Measurements from ENCODE around the gene NPSR1.
"Not testable (repeated sequence)": the region's sequence is repeated elsewhere in the genome, so short reads cannot be mapped to it uniquely, and the experiment has no call there.

NPSR1 gene

DNA sequence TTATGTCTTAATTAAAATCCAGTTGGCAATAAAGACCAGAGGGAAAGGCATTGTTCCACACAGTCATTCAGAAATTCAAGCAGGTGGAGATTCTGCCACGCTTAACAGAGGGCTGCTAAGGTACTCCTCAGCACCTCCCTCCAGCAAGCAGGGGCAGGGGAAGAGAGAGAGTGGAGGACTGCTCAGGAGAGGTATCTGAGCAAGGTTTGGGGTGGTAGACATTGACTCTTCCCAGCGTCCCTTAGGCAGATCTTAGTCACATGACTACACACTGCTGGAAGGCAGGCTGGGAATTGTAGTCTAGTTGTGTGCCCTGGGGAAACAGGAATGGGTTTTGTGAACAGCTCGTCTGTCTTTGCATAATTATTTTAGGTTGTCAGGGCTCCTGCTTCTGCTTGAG is 181.6 kb downstream of the NPSR1 start:
- no peak for DNase-seq

DNA sequence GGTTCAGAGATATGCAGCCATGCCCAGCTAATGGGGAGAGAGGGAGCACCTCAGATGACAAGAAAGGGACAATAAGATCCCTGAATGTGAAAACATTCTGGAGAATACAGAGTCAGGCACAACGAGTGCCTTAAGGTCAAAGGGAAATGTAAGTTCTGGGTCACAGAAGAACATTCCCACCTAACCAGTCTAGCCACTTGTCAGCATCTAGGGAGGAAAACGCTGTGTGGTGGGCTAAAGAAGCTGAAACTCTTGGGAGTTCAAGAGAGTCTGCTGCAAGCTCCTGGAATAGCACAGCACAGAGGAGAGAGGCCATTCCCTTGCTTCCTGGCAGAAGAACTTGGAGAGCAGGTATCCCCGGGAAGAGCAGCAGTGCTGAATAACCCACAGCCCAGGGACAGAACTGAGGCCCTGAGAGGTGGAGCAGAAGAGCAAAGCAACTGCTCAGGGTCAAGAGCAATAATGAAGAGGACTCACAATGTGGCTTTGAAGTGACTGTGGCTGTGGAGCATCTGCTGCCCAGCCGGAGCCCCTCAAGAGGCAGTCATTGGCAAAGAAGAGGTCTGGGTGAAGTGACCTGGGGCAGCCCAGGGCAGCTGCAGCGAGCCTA is 182.3 kb downstream of the NPSR1 start:
- no peak for DNase-seq

DNA sequence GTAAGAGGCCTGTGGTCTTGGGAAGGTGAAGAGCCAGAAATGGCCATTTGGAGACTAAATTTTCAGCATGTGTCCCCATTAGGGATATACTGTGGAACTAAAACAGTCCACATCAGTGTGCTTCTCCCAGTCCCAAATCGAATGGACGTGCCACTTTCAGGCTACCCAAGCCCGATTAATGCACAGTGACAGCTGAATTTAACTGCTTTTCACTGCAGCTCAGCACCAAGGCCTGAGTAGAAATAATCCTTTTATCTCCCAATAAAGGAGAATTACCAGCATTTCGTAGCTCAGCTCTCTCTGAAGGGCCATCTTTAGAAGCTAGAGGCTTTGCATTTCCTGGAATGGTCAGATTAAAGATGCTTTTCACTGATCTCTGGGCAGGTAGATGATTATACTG is 183.3 kb downstream of the NPSR1 start:
- DNase-seq: no peak

DNA sequence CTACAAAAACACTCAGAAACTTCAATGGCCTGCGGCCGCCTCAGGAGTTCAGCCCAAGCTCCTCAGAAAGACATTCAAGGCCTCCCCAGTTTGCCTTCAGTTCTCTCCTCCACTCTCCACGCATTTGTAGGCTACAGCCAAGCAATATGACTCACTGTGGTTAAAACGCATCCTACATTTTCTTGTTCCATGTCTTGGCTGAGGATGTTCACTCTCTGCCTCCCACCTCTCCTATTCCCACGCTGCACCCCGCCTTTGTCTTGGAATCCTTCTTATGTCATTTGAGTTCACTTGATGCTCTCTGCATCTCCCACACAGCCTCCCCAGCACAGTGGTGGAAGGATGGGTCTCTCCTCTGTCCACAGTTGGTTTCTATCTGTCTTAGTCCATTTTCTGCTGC is 184.8 kb downstream of the NPSR1 start:
- no peak for DNase-seq

DNA sequence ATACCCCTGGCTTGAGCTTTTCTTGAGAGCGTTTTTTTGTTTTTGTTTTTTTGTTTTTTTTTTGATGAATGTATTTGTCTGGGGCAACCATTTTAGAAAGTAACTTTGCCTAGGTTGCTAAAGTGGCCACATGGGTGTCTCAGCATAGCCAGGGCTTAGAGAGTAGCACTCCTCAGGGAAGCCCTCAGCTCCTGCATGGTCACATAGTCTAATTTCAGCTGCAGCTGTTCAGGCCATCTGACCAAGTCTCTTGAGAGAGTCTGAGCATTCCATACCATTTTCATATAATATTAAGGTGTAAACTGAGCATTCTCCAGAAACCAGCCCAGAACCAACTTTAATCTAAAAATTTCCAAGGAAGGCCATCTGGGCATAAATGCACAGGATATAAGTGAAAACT is 186.4 kb downstream of the NPSR1 start:
- DNase-seq: no peak

DNA sequence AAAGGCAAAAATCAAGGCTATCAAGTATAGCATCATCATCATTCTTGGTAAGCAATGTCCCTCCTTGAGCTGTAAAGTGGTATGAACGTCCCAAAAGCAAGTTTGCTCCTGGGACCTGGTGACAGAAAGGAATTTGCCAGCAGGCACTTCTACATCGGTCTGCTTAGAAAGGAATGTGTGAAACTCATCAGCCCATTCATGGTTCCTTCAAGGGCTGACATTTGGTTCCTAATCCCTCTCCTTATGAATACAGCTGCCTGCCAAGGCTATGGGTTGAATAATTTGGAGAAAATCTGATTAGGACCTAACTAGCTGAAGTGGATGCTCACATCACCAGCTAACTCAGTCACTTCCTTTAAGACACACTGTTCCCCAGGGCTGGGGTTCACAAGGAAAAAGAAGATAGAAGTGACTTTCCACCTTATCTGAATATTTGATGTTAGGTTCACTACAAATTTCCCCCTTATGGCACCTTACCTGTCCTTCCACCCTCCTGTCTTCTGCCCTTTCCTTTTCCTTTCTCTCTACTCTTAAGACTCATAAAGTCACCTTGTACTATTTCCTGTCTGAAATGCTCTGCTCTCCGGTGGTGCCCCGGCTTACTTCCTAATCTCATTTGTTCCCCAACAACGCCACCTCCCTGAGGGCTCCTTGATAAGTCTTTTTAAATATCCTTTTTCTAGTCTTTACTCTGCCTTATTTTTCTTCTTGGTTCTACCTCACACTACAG is 187.1 kb downstream of the NPSR1 start:
- no peak for DNase-seq

DNA sequence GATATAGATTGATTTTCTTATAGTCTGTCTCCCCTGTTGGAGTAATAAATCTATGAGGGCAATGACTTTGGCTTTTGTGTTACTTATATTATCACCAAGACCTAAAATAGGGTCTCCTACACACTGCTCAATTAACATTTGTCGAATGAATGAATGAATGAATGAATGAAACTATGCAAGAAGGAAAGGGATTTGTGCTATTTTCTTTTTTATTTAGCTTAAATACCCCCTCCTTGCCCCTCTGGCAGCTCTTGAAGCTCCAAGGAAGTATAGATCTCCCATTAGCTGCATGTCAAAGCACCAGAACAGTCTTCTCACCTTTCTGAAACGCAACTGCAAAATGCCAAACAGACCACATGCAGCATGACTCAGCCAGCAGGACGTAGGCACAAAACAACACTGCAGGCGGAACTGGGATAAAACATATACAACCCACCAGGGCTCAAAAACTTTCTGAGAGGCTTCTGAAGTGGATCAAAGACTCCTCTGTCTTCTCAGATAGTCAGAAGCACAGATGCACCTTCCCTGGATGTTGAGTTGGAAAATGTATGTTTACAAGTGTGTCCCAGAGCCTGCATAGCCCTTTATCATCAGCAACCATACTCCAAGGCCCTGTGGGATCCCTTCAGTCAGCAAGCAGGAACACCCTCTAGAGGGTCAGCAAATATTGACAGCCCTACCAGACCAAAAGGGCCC is 187.8 kb downstream of the NPSR1 start:
- DNase-seq: no peak

DNA sequence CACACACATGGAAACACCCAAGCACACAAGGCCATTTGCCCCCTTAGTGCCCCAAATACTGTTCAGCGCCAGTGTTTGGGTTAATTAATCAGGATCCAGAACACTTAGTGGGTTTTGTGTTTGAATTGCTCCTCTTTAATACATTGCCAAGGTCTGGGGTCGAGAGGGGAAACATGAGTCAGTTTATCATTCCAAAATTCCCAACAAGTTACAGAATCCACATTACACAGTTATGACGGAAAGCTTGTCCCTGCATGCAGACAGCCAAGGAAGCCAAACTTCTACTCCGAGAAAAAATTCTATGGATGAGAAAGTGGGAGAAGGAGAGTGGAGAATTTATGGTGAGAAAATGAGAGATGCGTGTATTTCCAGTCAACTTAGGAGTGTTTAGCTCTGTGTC is 189.0 kb downstream of the NPSR1 start:
- DNase-seq: no peak

DNA sequence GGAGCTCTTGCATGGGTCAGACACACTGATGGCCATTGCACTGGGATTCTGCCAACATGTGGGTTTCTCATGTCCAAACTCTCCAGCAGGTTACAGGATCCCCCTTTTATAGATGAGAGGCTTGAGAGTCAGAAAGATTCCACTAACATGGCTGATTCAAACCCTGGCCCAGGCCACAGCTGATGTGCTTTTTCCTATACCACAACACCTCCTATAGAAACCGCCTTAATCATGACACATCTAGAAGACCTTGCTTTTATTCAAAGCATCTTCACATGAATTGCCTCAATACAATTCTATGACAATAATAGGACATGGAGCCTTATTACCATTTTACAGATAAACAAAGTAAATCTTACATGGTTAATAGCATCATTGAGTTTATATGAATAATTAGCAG is 190.7 kb downstream of the NPSR1 start:
- DNase-seq: no peak

DNA sequence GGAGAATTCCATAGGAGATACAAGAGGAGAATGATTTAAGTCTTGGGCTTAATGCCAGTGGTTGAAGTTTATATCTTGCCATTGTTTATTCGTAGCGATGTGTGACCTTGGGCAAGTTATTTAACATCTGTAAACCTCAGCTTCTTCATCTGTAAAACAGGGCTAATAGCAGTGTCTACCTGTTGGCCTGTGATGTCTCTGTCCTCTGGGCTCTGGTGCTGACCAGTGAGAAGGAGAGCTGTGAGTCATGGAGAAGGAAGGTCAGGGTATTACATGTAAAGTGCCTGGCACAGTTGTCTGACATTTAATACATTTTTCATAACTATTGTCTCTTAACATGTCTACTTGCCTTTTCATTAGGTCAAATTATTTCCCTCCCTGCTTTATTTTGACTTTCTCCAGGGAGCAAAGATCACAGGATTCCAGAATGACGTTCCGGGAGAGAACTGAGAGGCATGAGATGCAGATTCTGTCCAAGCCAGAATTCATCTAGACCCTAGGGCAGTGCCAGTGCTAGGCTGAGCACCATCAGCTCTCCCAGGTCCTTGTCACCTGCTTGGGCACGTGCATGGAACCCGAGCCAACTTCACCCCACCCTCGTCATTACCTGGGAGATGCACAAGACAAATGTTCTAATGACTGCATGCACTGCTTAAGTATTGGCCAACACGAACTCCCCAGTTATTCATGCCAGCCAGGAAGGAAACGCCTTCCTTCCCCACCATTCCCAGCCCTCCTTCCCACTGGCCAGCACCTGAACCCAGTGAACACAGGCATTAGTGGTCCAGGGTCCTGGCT is 191.3 kb downstream of the NPSR1 start:
- DNase-seq: no peak

DNA sequence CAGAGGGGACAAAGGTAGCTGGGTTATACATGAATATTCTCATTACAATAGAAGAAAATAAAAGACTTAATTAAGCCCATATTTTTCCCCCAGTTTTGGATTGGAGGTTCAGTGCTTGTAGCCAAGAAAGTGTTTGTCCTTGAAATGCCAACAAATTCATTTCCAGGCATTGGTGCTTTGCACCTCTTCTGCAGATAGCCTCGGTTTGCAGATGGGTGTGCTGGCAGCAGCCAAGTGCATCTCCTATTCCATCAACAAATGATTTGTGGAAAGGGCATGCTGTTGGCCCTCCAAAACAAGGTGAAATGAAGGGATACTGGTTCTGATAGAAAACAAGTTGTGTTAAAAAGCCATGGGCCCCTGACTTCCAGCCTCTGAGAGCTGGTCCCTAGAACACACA is 192.0 kb downstream of the NPSR1 start:
- DNase-seq: no peak

DNA sequence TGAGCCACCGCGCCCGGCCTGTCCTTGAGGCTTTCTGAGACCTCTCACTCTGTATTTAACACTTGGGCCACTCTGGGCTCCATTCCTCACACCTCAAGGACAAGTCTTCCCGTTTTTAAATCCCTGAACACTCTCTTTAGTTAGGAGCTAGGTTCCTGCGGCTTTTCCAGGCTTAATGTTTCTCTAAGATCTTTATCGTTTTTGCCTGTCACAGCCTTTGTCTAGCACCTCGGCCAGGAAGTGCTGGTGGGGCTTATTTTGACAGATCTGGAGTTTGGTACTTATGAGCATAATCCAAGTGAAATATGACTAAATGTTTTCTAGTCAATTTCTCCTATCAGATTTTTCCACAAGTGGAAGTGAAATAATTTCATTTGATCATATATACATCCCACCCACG is 192.7 kb downstream of the NPSR1 start:
- no peak for DNase-seq

DNA sequence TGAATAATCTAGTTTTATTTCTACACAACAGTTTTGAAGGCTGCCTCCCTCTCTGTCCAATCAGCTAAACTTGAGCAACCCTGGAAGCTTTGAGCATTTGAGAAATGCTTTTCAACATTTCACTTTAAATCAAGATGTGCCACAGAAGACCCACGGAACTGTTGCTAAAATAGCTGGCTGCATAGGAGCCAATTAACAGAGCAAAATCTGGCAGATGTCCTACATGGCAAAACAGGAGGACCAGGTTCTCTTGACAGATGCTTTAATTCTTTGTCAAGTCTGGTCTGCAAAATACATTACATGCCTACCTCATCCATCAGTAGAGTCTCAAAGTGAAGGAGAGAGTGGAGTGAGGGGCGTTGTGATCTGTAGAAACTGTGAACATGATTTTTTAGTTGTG is 193.4 kb downstream of the NPSR1 start:
- no peak for DNase-seq

DNA sequence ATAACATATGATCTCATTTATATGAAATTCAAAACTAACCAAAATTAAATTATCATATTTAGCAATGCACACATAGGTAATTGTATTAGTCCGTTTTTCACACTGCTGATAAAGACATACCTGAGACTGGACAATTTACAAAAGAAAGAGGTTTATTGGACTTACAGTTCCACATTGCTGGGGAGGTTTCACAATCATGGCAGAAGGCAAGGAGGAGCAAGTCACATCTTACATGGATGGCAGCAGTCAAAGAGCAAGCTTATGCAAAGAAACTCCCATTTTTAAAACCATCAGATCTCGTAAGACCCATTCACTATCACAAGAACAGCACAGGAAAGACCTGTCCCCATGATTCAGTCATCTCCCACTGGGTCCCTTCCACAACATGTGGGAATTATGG is 200.4 kb downstream of the NPSR1 start:
- not testable (repeated sequence) for DNase-seq

DNA sequence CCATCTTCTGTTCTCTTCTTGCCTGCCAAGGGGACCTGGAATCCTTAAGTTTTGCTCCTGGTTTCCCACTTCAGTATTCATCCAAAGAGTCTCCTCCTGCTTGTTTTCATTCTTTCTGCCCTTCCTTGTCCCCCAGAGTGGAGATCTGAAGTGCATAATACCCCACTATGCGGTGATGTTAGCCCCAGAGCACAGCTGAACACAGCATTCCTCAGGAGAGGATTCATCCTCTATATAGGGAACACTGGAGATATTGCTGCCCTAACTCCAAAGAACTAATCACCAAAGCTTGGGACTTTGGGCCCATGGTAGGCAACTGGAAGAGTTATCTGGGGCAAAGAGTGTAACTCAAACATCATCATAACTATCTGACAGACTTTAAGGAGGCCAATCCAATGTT is 201.3 kb downstream of the NPSR1 start:
- DNase-seq: not testable (repeated sequence)

DNA sequence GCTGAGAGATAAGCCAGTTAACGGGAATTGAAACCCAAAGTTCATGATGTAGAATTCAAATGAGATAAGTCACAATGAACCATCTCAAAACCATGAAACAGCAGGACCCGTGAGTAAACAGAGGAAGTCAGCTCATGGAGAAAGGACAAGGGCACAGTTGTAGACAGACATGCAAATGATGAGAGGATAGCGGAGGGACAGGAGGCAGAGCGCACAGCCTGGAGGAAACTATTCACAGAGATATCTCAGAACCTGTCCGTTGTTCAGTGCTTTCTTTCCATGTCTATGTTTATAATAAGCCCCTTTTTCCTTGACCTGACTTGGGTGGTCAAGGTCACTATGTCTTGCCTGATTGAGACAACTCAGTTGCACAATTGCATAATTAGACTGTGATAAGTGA is 208.2 kb downstream of the NPSR1 start:
- DNase-seq: not testable (repeated sequence)

DNA sequence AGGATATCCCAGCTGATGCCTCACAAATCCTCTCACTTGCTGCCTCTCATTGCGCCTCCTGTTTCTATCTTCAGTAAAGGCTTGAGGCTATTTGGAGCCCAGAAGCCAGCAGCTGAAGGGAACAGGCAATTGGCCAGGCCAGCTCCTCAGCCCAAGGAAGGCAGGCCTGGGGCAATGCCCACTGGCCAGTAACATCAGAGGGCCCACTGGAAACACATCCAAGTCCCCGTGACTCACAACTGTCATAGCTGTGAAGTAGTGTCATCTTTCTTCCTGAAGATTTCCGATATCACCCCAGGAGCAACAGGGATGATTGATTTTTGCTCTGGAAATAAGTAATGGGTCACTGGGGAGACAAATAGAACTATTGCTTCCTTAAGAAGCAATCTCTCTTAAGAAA is 209.3 kb downstream of the NPSR1 start:
- not testable (repeated sequence) for DNase-seq

DNA sequence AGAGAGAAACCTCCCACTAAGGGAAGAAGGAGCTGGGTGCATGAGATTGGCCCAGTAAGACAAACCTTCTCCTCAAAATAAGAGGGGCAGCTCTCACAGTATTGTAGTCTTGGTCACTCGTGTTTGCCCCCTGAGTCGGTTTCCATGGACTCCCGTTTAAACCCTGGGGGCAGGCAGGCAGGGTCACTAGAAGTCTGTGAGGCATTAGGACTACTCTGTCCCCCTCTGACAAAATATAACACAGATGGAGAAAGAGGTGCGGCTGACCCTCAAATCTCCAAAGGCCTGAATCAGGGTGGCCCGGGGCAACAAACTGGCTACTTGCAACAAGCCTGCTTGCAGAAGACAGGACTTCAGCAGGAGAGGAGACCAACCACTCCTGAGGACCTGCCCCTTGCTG is 210.6 kb downstream of the NPSR1 start:
- DNase-seq: not testable (repeated sequence)

DNA sequence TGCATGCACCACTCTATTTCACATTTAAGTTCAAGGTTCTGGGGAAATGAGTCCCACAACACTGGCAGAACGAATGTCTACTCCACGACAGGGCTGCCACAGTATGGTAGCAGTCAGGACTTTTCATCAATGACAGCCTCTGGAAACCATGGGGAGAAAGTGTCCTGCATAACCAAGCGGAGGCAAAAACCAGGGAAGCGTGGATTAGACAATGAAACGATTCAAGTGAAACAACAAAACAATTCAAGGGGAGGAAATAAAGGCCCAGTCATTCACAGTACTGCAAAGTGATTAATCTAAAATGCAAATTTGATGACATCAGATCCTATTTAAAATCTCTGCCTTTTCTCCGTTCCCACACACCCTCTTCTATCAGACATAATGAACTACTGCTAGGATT is 211.0 kb downstream of the NPSR1 start:
- no peak for DNase-seq

DNA sequence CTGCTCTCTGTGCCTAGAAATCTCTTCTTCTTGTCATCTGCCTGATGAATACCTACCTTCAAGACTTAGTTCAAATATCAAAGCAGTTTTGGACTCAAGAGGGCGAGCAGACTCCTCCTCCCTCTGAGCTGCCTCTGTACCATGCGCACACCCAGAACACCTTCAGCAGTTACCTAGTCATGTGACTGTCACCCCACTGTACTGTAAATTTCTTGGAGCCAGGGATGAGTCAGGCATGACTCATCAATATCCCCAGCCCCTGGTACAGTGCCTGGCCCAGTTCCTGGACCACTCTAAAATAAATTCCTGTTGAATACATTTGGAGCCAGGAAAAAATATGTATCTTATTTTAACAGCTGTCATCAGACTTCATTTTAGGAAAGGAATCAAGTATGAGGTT is 212.0 kb downstream of the NPSR1 start:
- not testable (repeated sequence) for DNase-seq

DNA sequence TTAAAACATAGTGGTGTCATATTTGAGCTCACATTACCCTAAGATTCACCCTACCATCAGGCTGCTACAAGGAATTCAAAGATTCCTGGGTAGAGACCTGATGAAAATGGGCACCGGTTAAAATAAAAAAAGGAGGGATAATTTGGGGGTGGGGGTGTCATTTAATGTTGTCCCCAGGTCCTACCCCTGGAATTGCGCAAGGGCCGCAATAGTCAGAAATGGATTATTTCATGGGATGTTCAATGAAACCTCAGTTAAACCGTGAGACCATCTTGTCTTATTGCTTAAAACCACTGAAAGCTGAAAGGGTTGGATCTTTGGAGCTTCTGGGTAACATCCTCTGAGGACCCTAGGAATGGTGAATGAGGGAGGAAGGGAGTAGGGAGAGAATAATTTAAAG is 216.3 kb downstream of the NPSR1 start:
- not testable (repeated sequence) for DNase-seq

DNA sequence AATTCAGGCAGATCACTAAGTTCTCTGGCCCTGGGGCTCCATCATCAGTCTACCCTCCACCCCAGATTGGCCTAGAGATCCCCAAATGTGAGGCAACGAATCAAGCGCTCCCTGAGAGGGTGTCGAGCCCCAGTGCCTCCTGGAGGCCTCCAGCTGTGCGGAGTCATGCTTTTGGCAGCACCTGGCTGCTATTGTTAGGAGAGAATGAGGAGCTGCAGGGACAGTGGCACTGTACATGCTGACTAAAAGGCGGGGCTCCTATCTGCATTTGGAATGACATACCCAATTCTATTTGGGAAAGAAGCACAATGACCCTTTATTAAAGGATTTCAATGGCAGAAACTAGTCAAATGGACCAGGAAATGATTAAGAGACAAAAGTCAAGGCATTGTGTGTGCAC is 217.5 kb downstream of the NPSR1 start:
- no peak for DNase-seq

DNA sequence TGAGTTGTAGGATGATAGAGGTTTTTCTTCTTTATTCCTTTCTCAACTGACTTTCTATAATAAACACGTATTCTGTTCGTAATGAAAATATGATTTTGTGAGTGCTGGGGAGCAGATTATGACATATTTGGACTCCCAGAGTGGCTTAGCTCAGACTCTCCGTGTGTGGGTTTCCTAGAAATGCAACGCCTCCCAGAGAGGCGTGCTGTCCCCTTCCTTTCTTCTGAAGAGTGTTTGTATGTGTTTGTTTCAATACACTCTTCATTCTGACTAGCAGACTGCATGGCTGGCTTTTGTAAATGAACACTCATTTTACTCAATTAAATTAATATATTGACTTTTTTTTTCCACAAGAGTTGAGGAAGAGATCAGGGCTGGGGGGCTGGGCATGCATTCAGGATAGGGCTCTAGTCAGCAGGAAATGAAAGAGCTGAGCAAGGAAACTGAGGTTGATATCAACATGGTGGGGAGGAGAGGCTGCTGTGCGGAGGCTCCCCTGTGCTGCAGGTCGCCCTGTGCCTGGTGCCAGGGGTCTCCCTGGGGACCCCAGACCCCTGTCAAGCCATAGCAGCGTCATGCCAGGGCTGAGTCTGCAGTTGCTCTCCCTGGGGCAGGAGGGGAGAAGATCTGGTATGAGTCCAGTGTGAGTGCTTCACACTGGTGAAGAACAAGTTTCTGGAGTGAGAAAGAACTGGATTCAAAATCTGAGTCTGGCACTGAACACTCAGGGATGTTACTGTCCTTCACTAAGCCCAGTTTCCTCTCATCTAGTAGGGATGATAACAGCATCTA is 221.1 kb downstream of the NPSR1 start:
- DNase-seq: not testable (repeated sequence)

All from activated CD4-positive, alpha-beta T cell treated with anti-CD3 and anti-CD28 coated beads, Interleukin-2, amount 50 U/mL, for 48 hours (primary cell).